ENCODE measurements around the gene ZNF358.

ZNF358 gene

GRCh38 chr19:7556696-7557315 lies 40.9 kb downstream of the ZNF358 start:
- TF ChIP-seq, protein P1, sequence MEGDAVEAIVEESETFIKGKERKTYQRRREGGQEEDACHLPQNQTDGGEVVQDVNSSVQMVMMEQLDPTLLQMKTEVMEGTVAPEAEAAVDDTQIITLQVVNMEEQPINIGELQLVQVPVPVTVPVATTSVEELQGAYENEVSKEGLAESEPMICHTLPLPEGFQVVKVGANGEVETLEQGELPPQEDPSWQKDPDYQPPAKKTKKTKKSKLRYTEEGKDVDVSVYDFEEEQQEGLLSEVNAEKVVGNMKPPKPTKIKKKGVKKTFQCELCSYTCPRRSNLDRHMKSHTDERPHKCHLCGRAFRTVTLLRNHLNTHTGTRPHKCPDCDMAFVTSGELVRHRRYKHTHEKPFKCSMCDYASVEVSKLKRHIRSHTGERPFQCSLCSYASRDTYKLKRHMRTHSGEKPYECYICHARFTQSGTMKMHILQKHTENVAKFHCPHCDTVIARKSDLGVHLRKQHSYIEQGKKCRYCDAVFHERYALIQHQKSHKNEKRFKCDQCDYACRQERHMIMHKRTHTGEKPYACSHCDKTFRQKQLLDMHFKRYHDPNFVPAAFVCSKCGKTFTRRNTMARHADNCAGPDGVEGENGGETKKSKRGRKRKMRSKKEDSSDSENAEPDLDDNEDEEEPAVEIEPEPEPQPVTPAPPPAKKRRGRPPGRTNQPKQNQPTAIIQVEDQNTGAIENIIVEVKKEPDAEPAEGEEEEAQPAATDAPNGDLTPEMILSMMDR (IDR thresholded peaks at IDR 0.05; ENCODE audit: borderline replicate concordance, control extremely low read depth, extremely low read depth, insufficient read depth, missing control alignments), result no peak
- in situ Hi-C loops (cut with MboI; ENCODE audit: low sequenced_read_pairs, unreplicated experiment), result no loop called here
- DNase-seq (ENCODE audit: low spot score), result no peak

DNA sequence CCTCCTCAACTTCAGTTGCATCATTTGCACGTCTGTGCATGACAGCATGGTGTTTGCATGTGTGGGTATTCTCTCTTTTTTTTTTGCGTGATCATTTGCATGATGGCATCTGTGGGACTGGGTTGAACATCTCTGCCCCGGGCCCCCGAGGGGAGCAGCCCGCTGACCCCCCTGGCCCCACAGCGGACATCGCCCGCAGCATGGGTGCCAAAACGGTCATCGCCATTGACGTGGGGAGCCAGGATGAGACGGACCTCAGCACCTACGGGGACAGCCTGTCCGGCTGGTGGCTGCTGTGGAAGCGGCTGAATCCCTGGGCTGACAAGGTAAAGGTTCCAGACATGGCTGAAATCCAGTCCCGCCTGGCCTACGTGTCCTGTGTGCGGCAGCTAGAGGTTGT lies 42.8 kb downstream of the ZNF358 start:
- DNase-seq (ENCODE audit: low spot score), result no peak
- in situ Hi-C loops (cut with MboI; ENCODE audit: low sequenced_read_pairs, unreplicated experiment), result no loop called here
- TF ChIP-seq, protein P1 (IDR thresholded peaks at IDR 0.05; ENCODE audit: borderline replicate concordance, control extremely low read depth, extremely low read depth, insufficient read depth, missing control alignments), result no peak

GRCh38 chr19:7559102-7559501 lies 43.2 kb downstream of the ZNF358 start:
- DNase-seq (ENCODE audit: low spot score), result no peak
- TF ChIP-seq, protein P1 (IDR thresholded peaks at IDR 0.05; ENCODE audit: borderline replicate concordance, control extremely low read depth, extremely low read depth, insufficient read depth, missing control alignments), result no peak
- in situ Hi-C loops (cut with MboI; ENCODE audit: low sequenced_read_pairs, unreplicated experiment), result no loop called here

DNA sequence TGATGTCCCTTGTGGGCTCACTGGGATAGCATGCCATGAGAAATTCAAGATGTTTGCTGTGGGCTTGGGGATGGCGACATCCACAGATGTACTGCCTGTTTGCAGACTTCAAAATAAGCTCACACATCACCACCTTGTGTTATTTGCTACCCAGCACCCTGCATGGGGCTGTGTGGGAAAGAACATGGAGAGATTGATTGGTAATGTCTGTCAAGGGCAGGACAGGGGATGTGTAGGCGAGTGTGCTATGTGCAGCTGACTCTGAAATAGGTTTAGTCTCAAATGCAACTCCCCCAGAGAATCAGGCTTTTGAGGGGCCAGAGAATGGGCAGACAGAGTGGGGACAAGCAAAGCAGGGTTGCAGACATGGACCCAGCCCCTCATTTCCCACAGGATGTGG lies 44.4 kb downstream of the ZNF358 start:
- in situ Hi-C loops (cut with MboI; ENCODE audit: low sequenced_read_pairs, unreplicated experiment), result no loop called here
- TF ChIP-seq, protein P1 (IDR thresholded peaks at IDR 0.05; ENCODE audit: borderline replicate concordance, control extremely low read depth, extremely low read depth, insufficient read depth, missing control alignments), result no peak

DNA sequence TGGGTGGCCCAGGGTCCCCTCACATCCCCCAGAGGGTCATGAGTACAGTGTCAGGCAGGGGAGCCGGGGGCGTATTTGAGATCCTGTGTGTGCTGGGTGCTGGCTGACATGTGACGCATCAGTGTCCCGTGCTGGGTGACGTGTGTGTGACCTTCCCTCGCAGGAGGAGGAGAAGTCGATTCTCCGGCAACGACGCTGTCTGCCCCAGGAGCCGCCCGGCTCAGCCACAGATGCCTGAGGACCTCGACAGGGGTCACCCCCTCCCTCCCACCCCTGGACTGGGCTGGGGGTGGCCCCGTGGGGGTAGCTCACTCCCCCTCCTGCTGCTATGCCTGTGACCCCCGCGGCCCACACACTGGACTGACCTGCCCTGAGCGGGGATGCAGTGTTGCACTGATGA lies 45.4 kb downstream of the ZNF358 start:
- no peak for DNase-seq (ENCODE audit: low spot score)
- in situ Hi-C loops (cut with MboI; ENCODE audit: low sequenced_read_pairs, unreplicated experiment), result no loop called here

More for the DNA sequence above, 44.4 kb downstream of the ZNF358 start:
- DNase-seq (ENCODE audit: low spot score), result no peak

GRCh38 chr19:7562646-7563393 lies 46.9 kb downstream of the ZNF358 start:
- in situ Hi-C loops (cut with MboI; ENCODE audit: low sequenced_read_pairs, unreplicated experiment), result no loop called here

More for the DNA sequence above, 45.4 kb downstream of the ZNF358 start:
- TF ChIP-seq, protein P1 (IDR thresholded peaks at IDR 0.05; ENCODE audit: borderline replicate concordance, control extremely low read depth, extremely low read depth, insufficient read depth, missing control alignments), result no peak

More at GRCh38 chr19:7562646-7563393, 46.9 kb downstream of the ZNF358 start:
- TF ChIP-seq, protein P1 (IDR thresholded peaks at IDR 0.05; ENCODE audit: borderline replicate concordance, control extremely low read depth, extremely low read depth, insufficient read depth, missing control alignments), result no peak
- DNase-seq (ENCODE audit: low spot score), result no peak
